ENCODE results near the gene CD2.

Gene CD2

GRCh38 chr1:116811321-116811720, 57.1 kb downstream of the CD2 start:
- DNase-seq (ENCODE audit: extremely low spot score), result no peak
- no peak for TF ChIP-seq CTCF (IDR thresholded peaks at IDR 0.05; ENCODE audit: control extremely low read depth, extremely low read depth, low read depth, missing control alignments)
- CTCF ChIA-PET, result no interaction called here
- POLR2A ChIA-PET, result no interaction called here

- TF ChIP-seq CTCF (IDR thresholded peaks at IDR 0.05; ENCODE audit: control extremely low read depth, extremely low read depth, low read depth, missing control alignments), result no peak
- CTCF ChIA-PET, result interaction anchor here (1.0 to 5.5 kb wide), 10 partner anchors 10 to 241 kb away, joined by 3 to 50 read pairs (median 5); no protein-coding TSS in a partner anchor
- DNase-seq (ENCODE audit: extremely low spot score), result no peak
- POLR2A ChIA-PET, result no interaction called here
Measured at GRCh38 chr1:116814926-116815723, 60.9 kb downstream of the CD2 start.

- peak; percentile 76 for DNase-seq (ENCODE audit: extremely low spot score)
- POLR2A ChIA-PET, result no interaction called here
- CTCF ChIA-PET, result interaction anchor here (0.6 to 5.5 kb wide), 21 partner anchors 10 to 245 kb away, joined by 3 to 50 read pairs (median 3); partner anchors contain the start of gene CD101
- TF ChIP-seq CTCF (IDR thresholded peaks at IDR 0.05; ENCODE audit: control extremely low read depth, extremely low read depth, low read depth, missing control alignments), result peak; percentile 63
Measured at GRCh38 chr1:116817582-116818064, 63.4 kb downstream of the CD2 start.
